Mesenchymal stem cell (in vitro differentiated cells and primary cell): Measurements from ENCODE around the gene RNF130.

Source experiments
- DNase-seq: peaks from one replicate; pipeline ENCODE4 v3.0.0-alpha.2; 2013
- H2AFZ ChIP-seq: one replicate; pipeline ENCODE4 v1.6.1; 2013; ENCODE audit warnings: low read depth, mild to moderate bottlenecking, control low read depth, inconsistent platforms, low read length, moderate library complexity
- H2AK5ac ChIP-seq: 2 replicates; pipeline ENCODE4 v1.6.1; 2013; ENCODE audit warnings: low read length, moderate library complexity, mild to moderate bottlenecking, inconsistent platforms; ENCODE audit not compliant: severe bottlenecking
- H2BK120ac ChIP-seq: one replicate; pipeline ENCODE4 v1.6.1; 2013; ENCODE audit warnings: low read depth, mild to moderate bottlenecking, inconsistent platforms, low read length, moderate library complexity
- H2BK12ac ChIP-seq, 2 experiments: one replicate each; pipeline ENCODE4 v1.6.1; 2013; ENCODE audit warnings: inconsistent platforms in 2 of 2, low read length in 2 of 2, mild to moderate bottlenecking in 2 of 2, moderate library complexity in 2 of 2, control low read depth in 1 of 2
- H2BK15ac ChIP-seq: one replicate; pipeline ENCODE4 v1.6.1; 2013; ENCODE audit warnings: mild to moderate bottlenecking, low read depth, inconsistent platforms; ENCODE audit not compliant: poor library complexity, severe bottlenecking
- H2BK5ac ChIP-seq: 2 replicates; pipeline ENCODE4 v1.6.1; 2013; ENCODE audit warnings: low read depth, mild to moderate bottlenecking, low read length, control low read depth, inconsistent platforms; ENCODE audit not compliant: poor library complexity, severe bottlenecking
- H3K14ac ChIP-seq, 2 experiments: one replicate each; pipeline ENCODE4 v1.6.1; 2013; ENCODE audit warnings: inconsistent platforms in 2 of 2, low read length in 2 of 2, control low read depth in 1 of 2, mild to moderate bottlenecking in 1 of 2, moderate library complexity in 1 of 2
- H3K18ac ChIP-seq, 2 experiments: one replicate each; pipeline ENCODE4 v1.6.1; 2013; ENCODE audit warnings: inconsistent platforms in 2 of 2, low read length in 2 of 2, control low read depth in 1 of 2, low read depth in 1 of 2, mild to moderate bottlenecking in 1 of 2
- H3K23ac ChIP-seq, 2 experiments: one replicate each; pipeline ENCODE4 v1.6.1; 2013; ENCODE audit warnings: inconsistent platforms in 2 of 2, low read length in 2 of 2, mild to moderate bottlenecking in 2 of 2, moderate library complexity in 2 of 2, control low read depth in 1 of 2
- H3K27ac ChIP-seq: 2 replicates; pipeline ENCODE4 v1.5.1; 2013; ENCODE audit warnings: mild to moderate bottlenecking, moderate library complexity, low read length, control low read depth, inconsistent platforms; ENCODE audit not compliant: poor library complexity, severe bottlenecking
- H3K27me3 ChIP-seq, 2 experiments: 2 replicates each; pipeline versions ENCODE4 v1.6.1 to v1.7.0; 2013; ENCODE audit warnings: low read length in 2 of 2, mild to moderate bottlenecking in 2 of 2, moderate library complexity in 2 of 2, control low read depth in 1 of 2, inconsistent platforms in 1 of 2; ENCODE audit not compliant: control insufficient read depth in 1 of 2, insufficient read depth in 1 of 2
- H3K36me3 ChIP-seq, 2 experiments: 2 replicates each; pipeline versions ENCODE4 v1.6.1 to v1.7.0; 2013; ENCODE audit warnings: low read length in 2 of 2, control low read depth in 1 of 2, inconsistent platforms in 1 of 2, low read depth in 1 of 2, mild to moderate bottlenecking in 1 of 2; ENCODE audit not compliant: insufficient read depth in 2 of 2, control insufficient read depth in 1 of 2
- H3K4ac ChIP-seq, 2 experiments: one replicate each; pipeline ENCODE4 v1.6.1; 2013; ENCODE audit warnings: inconsistent platforms in 2 of 2, low read length in 2 of 2, mild to moderate bottlenecking in 2 of 2, moderate library complexity in 2 of 2, control low read depth in 1 of 2, low read depth in 1 of 2
- H3K4me1 ChIP-seq: 2 replicates; pipeline ENCODE4 v1.6.1; 2013; ENCODE audit warnings: low read depth, low read length, control low read depth; ENCODE audit not compliant: control insufficient read depth, insufficient read depth
- H3K4me2 ChIP-seq: 2 replicates; pipeline ENCODE4 v1.6.1; 2013; ENCODE audit warnings: low read length, mild to moderate bottlenecking, inconsistent platforms; ENCODE audit not compliant: poor library complexity, severe bottlenecking
- H3K4me3 ChIP-seq, 2 experiments: 2 replicates each; pipeline versions ENCODE4 v1.5.1 to v1.7.0; 2013; ENCODE audit warnings: low read length in 2 of 2, mild to moderate bottlenecking in 2 of 2, control low read depth in 1 of 2, low read depth in 1 of 2; ENCODE audit not compliant: insufficient read depth in 1 of 2
- H3K79me1 ChIP-seq: replicated peaks from 2 replicates; pipeline ENCODE4 v1.6.1; 2013; ENCODE audit warnings: mild to moderate bottlenecking, control low read depth, low read length, inconsistent platforms; ENCODE audit not compliant: poor library complexity, severe bottlenecking
- H3K9ac ChIP-seq: 2 replicates; pipeline ENCODE4 v1.7.0; 2013; ENCODE audit warnings: mild to moderate bottlenecking, low read length, moderate library complexity
- H3K9me3 ChIP-seq: 2 replicates; pipeline ENCODE4 v1.7.0; 2013; ENCODE audit warnings: mild to moderate bottlenecking, low read length; ENCODE audit not compliant: control insufficient read depth
- H4K8ac ChIP-seq: one replicate; pipeline ENCODE4 v1.6.1; 2013; ENCODE audit warnings: inconsistent platforms, mild to moderate bottlenecking, low read length, moderate library complexity
- H4K91ac ChIP-seq: one replicate; pipeline ENCODE4 v1.6.1; 2013; ENCODE audit warnings: mild to moderate bottlenecking, low read length, inconsistent platforms
- WGBS: methylation state at CpG from one replicate; pipeline ENCODE4 v1.1.7; 2013; ENCODE audit warnings: mixed read lengths; 5-methylcytosine and 5-hydroxymethylcytosine counted together

Gene RNF130

GRCh38 chr5:179955630-179956029 is 115.9 kb downstream of the RNF130 start:
- WGBS = 40% methylated on average over 1 of the region's 2 CpGs
- Histone ChIP-seq H4K8ac (no peak overlapping the region), H2BK120ac (no peak overlapping the region), H2AFZ (no peak overlapping the region), H3K36me3 (peaks cover 9 to 14% of the 10 kb centered on the region in 2 experiments), H3K27ac (no peak overlapping the region), H2BK5ac (no peak overlapping the region), H3K4me2 (no peak overlapping the region), H3K9me3 (no peaks in the 10 kb centered on the region), H3K9ac (no peak overlapping the region), H3K4ac (no peak overlapping the region), H3K79me1 (peaks cover 2% of the 10 kb centered on the region), H2BK15ac (no peak overlapping the region), H3K18ac (no peak overlapping the region), H3K23ac (no peak overlapping the region), H2AK5ac (no peak overlapping the region), H4K91ac (no peak overlapping the region), H3K4me1 (peaks cover 4% of the 10 kb centered on the region), H2BK12ac (no peak overlapping the region), H3K14ac (no peak overlapping the region), H3K4me3 (no peak overlapping the region), H3K27me3 (no peaks in the 10 kb centered on the region)
- DNase-seq = no peak

- no peak overlapping the region for H3K4ac ChIP-seq
- WGBS = 81% methylated on average over 5 of the region's 6 CpGs
Measured at GRCh38 chr5:179955062-179955461, 116.5 kb downstream of the RNF130 start.

GRCh38 chr5:179954434-179954833 is 117.1 kb downstream of the RNF130 start:
- H3K4ac ChIP-seq = no peak overlapping the region
- no peak overlapping the region for H2BK120ac ChIP-seq
- no peak overlapping the region for H3K9ac ChIP-seq
- H2AK5ac ChIP-seq = no peak overlapping the region
- H3K14ac ChIP-seq = no peak overlapping the region
- H3K27ac ChIP-seq = no peak overlapping the region
- no peak overlapping the region for H2AFZ ChIP-seq
- H3K4me1 ChIP-seq = peaks cover 4% of the 10 kb centered on the region
- peaks cover 2% of the 10 kb centered on the region for H3K79me1 ChIP-seq
- no peaks in the 10 kb centered on the region for H3K27me3 ChIP-seq
- no peak overlapping the region for H3K4me3 ChIP-seq
- 95% methylated on average over 4 of the region's 6 CpGs for WGBS
- no peaks in the 10 kb centered on the region for H3K9me3 ChIP-seq
- H3K18ac ChIP-seq = no peak overlapping the region
- no peak overlapping the region for H2BK12ac ChIP-seq
- peaks cover 9 to 14% of the 10 kb centered on the region in 2 experiments for H3K36me3 ChIP-seq
- no peak overlapping the region for H3K23ac ChIP-seq
- DNase-seq = no peak
- no peak overlapping the region for H2BK15ac ChIP-seq
- no peak overlapping the region for H4K8ac ChIP-seq
- H3K4me2 ChIP-seq = no peak overlapping the region
- no peak overlapping the region for H4K91ac ChIP-seq
- H2BK5ac ChIP-seq = no peak overlapping the region

More at GRCh38 chr5:179955062-179955461, 116.5 kb downstream of the RNF130 start:
- no peak overlapping the region for H2AFZ ChIP-seq
- H3K4me3 ChIP-seq = no peak overlapping the region
- H3K14ac ChIP-seq = no peak overlapping the region
- H3K27me3 ChIP-seq = no peaks in the 10 kb centered on the region
- no peak overlapping the region for H3K23ac ChIP-seq
- H3K79me1 ChIP-seq = peaks cover 2% of the 10 kb centered on the region
- H2BK120ac ChIP-seq = no peak overlapping the region
- H2BK15ac ChIP-seq = no peak overlapping the region
- no peak overlapping the region for H2BK12ac ChIP-seq
- H3K4me2 ChIP-seq = no peak overlapping the region
- no peak overlapping the region for H3K9ac ChIP-seq
- H2BK5ac ChIP-seq = no peak overlapping the region
- H4K8ac ChIP-seq = peak overlapping the region; percentile 15
- no peak overlapping the region for H4K91ac ChIP-seq
- H3K18ac ChIP-seq = no peak overlapping the region
- H3K36me3 ChIP-seq = peaks cover 9 to 14% of the 10 kb centered on the region in 2 experiments
- H2AK5ac ChIP-seq = no peak overlapping the region
- no peak overlapping the region for H3K27ac ChIP-seq
- no peaks in the 10 kb centered on the region for H3K9me3 ChIP-seq
- no peak for DNase-seq
- peaks cover 4% of the 10 kb centered on the region for H3K4me1 ChIP-seq

DNA sequence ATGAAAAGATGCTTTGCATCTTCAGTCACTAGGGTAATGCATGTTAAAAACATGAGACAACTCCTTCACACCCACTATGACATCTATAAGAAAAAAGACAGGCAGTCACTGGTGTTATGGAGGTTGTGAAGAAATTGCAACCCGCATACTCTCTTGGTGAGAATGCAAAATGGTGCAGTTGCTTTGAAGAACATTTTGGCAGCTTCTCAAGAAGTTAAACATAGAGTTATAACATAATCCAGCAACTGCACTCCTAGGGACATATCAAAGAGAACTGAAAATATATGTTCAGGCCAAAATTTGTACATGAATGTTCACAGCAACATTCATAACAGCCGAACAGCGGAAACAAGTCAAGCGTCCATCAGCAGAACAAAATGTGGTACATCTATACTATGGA is 117.6 kb downstream of the RNF130 start:
- Histone ChIP-seq H3K23ac (no peak overlapping the region), H3K27ac (no peak overlapping the region), H3K4me2 (no peak overlapping the region), H2BK120ac (no peak overlapping the region), H3K36me3 (peaks cover 9 to 14% of the 10 kb centered on the region in 2 experiments), H2BK12ac (no peak overlapping the region), H4K91ac (no peak overlapping the region), H3K9ac (no peak overlapping the region), H4K8ac (no peak overlapping the region), H3K4ac (no peak overlapping the region), H3K4me3 (no peak overlapping the region), H3K27me3 (no peaks in the 10 kb centered on the region), H3K4me1 (peaks cover 4% of the 10 kb centered on the region), H2AK5ac (no peak overlapping the region), H3K79me1 (peaks cover 2% of the 10 kb centered on the region), H2AFZ (no peak overlapping the region), H2BK15ac (no peak overlapping the region), H3K18ac (no peak overlapping the region), H3K14ac (no peak overlapping the region), H3K9me3 (no peaks in the 10 kb centered on the region), H2BK5ac (no peak overlapping the region)
- WGBS = 100% methylated on average over 3 of the region's 4 CpGs
- no peak for DNase-seq
